NK-92 (cell line): ENCODE data around the gene BCL7B.
A peak's percentile ranks its signal among the peaks of the same experiment; 100 is the strongest.
"Not testable (repeated sequence)": the region's sequence is repeated elsewhere in the genome, so short reads cannot be mapped to it uniquely, and the experiment has no call there.

ENCODE experiments used
- DNase-seq: peaks from one replicate; lab custom pipeline; 2025; ENCODE audit not compliant: unreplicated experiment; lab: John Stamatoyannopoulos, UW

BCL7B gene

DNA sequence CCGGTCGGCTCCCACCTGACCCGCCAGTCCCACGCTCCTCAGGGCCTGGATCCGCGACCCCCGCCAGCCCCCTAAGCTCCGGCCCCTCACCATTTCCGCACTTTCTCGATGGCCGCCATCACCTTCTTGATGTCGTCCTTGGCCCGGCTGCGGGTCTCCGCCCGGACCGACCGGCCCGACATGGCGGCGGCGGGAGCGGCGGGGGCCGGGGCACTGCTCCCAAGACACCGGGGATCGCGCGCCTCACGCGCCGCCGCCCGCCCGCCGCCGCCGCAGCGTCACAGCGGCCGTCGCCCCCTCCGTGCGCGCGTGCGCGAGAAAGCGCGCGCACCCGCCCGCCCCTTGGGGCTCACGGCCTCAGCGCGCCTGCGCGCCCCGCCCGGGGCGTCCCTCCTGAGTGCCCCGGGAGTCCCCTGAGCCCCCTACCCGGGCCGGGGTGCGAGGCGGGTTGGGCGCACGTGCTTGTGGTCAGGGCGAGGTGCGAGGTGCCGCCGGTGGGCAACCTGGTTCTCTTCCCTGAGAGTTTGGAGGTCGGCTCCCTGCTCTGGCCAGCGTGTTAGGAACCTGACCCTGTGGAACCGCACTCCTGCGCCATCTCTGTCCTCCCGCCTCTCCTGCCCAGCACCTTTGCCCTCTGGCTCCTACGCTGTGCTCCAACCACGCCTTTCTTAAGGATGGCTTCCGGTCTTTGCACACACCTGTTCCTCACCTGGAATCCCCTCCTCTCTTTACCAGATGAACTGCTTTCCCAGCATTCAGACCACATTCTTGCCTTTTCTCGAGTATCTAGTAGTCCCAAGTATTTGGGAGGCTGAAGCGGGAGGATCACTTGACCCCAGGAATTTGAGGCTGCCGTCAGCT is at the start of gene BCL7B:
BCL7B (minus strand) TSS at position 294 of the 861 bp plus-strand sequence; CDS start at position 182, 112 bp downstream.
- no peak for DNase-seq

DNA sequence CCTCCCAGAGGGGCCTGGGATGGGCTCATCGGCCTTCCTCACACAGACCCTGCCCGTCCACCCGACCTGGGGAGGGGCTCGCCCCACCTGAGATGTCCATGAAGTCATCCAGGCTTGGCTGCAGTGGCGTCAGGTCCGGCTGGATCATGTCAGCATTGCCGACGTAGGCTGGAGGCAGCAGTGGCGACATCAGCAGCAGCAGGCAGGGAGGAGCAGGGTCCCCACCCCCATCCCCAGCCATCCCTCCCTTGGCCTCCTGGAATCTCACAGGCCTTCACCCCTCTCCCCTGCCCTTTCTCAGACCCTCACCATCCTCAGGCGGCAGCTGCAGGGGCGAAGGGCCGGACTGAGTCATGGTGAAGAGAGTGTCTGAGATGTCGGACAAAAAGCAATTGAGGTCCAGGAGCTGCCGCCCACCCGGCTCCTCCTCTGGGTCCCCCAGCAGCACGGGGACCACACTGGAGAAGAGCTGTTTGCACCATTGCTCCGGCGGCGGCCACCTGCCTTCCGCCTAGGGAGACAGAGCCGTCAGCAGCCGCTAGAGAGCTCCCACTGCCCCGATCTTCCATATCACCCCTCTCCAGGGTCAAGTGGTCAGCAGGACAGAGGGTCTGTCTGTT is 48.2 kb upstream of the BCL7B start:
- DNase-seq, result no peak

DNA sequence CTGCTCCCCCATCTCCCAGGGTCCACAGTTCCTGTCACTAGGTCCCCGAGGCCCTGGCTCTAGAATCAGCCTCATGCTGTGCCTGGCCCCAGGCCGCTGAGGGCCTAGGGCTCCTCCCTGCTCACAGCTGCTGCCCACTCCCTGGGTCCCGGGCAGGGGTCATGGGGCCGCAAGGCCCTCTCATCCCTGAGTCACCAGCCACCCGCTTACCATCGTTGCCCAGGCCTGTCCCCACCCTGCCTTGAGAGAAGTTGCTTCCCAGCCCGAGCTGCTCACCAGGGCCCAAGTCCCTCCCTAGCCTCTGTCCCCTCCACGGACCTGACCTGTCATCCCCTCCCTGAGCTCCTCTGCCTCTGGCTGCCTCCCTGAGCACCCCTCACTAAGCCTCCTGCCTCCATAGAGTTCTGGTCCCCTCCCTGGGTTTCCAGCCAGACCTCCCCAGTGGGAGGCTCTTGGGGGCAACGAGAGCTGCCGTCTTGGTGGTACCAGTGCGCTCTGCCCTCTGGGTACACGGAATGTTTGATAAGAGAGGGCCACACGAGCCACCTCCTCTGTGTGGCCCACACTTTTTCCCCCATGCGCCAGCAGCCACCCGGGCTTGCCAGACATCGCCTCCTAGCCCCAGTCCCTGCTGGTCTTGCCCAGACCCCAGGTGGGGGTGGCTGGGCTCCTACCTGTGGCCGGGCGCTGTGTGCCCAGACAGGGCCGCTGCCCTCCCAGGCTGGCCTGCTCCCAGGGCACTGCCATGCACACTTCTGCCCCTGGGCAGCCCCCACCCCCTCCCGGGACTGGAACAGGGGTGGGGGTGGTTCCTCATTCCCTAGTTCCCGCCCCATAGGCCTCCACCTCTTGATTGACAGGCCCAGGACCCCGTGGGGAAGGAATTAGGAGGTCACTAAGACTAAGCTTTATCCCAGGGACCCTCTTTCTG is 45.5 kb upstream of the BCL7B start:
- no peak for DNase-seq

DNA sequence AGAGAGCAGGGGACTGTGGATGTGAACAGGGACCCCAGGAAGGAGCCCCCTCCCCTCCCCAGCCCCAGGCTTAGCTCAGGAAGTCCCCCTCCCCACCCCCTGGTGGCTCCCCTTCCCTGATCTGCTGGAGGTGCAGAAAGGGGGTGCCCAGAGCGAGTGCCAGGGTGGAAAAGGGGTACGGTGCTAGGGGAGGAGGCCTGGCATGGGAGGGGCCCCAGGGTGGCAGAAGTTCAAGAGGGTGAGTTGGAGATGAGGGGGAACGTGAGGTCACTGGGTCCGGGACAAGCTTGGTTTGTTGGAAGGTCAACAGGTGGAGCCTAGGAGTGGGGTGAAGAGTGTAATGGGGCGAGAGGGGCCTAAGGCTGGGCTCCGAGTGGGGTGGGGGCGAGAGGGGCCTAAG is 42.4 kb upstream of the BCL7B start:
- no peak for DNase-seq

DNA sequence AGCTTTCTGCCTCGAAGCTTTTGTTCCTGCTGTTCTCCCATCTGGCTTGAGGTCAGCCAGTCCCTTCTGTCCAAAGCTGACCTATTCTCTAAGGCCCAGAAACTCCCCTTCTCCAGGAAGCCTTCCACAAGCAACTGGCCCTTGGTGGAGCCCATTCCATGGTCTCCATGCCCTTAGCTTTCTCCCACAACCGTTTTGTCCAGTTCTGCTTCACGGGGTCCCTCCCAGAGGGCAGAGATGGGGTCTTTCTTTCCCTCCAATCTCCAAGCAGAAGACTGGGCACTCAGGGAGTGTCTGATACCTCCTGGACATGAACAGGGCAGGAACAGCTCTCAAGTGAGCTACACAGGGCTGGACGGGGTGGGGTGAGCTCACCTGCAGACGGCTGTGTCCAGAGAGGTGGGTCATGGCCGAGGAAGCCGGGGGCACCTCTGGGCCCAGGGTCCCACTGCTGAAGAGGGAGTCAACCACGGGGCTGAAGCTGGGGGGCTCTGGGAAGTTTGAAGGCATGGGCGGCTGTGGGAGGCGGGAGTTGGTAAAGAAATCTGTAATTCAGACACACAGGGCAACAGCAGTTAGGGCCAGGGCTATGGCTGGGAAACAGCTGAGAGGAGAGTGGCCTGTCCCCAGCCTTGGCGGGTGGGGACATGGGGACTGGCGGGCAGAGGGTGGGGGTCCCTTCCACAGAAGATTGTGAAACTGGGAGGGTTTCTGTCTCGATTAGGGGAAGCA is 41.8 kb upstream of the BCL7B start:
- no peak for DNase-seq

DNA sequence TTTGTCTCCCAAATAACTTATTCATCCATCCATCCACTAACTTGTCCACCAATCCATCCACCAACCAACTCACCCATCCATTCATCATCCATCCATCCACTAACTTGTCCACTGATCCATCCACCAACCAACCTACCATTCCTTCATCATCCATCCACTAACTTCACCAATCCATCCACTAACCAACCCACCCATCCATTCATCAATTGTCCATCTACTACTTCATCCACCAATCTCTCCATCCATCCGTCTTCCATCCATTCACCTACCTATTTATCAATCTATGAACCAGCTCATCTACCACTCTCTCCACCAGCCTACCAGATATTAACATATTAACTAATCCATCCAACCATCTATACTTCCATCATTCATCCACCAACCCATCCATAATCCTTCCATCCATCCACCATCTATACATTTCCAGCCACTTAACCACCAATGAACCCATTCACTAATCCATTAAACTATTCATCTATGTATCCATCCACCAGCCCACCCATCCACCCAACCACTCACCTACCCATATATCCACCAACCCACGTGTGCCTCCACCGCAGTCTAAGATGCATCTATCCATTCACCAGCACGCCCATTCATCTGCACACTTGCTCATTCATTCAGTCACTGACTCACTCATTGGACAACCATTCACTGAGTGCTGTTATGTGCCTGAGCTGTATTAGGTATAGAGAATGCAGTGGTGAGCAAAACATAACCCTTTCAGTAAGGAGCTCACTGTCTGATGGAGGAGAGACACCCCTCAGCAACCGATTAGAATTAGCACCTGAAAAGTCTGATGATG is 40.7 kb upstream of the BCL7B start:
- no peak for DNase-seq

DNA sequence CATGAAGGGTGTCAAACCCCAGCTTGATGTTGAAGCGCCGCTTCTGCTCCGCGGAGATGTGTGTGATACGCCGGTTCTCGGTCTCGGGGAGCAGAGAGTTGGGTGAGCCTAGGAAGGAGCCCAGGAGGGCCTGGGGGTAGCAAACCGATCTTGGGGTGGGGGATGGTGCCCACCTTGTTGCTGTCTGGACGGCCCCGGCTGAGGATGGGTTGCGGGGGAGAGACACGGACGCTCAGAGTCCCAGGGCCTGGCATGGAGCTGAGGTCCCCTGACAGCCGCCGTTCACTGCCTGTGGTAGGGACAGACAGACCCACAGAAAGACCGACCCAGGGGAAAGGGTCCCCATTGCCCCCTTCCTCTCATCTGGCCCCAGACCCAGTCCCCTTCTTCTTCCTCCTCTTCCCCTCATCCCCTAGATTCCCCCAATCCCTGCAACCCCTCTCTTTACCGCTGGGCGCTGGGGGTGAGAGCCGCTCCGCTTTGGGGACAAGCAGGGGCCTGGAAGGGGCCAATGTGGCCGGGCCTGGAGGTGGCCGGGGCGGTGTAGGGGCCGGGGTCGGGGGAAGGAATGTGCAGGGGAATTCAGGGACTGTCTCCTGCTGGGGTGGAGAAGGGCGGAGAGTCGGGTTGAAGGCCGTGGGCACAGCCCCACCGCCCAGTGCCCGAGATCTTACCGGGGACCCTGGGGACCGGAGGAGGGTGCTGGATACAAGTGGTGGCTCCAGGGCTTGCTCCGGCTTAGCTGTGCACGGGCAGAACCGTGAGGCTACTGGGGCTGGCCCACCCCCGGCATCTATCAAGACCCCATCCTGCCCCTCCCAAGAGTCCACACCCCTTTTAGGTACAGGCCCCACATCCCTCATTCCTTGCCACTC is 38.9 kb upstream of the BCL7B start:
- no peak for DNase-seq

DNA sequence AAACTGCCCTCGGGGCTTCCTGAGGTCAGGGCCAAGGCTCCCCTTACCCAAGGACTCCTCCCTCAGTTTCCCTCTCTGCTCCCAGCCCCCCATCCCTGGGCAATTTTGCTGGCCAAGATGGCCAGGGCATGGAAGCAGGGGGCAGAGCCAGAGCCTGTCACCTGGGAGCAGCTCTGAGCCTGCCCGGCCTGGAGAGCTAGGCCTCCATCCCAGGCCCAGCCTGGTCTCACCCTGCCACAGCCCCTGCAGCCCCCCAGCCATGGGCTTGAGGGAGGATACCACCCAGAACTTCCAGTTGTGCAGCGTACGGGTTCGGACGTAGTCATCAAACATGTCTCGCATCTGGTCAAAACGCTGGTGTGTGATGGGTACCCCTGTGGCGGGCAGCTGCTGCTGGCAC is 37.9 kb upstream of the BCL7B start:
- DNase-seq, result no peak

DNA sequence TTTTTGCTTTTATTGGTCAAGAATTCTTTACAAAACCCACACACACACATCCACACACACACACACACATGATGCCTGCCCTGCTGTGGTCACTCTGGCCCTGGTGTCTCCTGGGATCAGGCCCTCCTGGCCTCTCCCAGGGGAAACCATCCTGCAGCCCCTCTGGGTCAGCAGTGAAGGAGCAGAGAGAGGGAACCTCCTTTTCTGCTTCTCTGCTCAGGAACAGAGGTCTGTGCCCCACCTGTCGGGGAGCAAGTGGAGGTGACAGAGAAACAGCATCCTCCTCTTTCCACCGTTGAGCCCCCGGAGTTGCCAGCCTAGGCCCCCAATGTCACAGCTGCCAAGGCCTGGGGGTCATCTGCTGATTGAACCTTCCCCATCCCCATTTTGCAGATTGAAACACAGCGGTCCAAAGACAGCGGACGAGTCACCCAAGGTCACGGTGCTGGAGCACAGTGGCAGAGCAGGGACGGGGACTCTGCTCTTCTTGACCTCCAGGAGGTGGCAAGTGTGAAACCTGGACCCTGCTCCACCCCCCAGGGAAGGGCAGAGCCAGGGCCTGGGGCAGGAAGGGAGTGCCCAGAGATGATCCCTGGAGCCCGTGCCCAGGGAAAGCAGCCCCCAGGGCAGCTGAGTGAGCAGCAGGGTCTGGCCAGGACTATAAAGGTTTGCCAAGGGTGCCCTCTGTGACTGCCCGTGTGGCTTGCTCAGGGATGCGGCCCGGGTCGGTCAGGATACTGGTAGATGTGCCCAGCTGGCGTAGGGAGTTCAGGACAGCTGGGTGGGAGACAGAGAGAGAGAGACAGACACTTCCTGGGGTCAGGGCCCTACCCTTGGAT is 35.9 kb upstream of the BCL7B start:
- DNase-seq, result no peak

DNA sequence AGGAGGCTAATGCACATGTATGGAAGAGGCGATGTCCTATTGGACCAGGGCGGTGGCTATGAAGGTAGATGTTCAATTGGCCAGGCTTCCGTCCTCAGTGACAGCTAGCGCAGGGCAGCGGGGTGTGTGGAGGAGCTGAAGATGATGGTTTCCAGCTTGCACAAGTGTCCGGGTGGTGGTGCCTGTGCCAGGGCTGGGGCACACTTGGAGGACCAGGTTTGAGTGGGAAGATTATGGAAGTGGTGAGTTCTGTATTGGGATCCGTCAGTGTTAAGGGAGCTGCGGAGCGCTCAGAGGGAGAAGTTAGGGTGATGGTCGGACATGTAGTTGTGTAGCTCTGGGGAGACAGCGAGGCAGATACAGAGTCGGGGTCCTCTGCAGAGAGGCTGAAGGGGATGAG is 29.4 kb upstream of the BCL7B start:
- DNase-seq, result no peak

DNA sequence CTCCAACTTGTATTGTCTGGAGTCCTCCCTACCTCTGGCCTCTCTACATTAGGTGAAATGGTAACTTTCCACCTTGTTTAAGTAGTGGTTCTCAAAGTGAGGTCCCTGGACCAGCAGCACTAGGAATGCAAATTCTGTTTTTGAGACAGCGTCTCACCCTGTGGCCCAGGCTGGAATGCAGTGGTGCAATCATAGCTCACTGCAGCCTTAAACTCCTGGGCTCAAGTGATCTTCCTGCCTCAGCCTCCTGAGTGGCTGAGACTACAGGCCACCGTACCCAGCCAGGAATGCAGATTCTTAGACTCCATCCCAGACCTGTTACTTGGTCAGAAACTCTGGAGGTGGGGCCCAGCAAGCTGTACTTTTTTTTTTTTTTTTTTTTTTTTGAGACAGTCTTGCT is 27.7 kb upstream of the BCL7B start:
- no peak for DNase-seq

DNA sequence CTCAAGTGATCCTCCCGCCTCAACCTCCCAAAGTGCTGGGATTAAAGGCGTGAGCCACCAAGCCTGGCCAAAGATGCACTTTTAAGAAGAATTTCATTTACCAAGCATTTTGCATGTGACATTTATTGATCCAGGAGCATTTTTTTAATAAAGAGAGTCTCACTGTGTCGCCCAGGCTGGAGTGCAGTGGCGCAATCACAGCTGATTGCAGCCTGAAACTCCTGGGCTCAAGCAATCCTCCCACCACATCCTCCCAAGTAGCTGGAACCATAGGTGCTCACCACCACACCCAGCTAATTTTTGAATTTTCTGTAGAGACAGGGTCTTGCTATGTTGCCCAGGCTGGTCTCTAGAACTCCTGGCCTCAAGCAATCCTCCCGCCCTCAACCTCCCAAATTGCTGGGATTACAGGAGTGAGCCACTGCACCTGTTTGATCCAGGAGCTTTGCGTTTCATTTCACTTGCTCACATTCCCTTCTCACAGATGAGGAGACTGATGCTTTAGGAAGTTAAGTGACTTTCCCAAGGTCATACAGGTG is 25.2 kb upstream of the BCL7B start:
- DNase-seq, result no peak

DNA sequence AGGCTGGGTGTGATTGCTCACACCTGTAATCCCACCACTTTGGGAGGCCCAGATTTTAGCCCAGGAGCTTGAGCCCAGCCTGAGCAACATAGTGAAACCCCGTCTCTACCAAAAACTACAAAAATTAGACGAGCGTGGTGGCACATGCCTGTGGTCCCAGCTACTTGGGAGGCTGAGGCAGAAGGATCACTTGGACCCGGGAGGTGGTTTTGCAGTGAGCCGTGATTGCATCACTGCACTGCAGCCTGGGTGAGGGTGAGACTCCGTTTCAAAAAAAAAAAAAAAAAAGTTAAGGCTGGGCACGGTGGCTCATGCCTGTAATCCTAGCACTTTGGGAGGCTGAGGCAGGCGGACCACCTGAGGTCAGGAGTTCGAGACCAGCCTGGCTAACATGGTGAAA is 23.5 kb upstream of the BCL7B start:
- not testable (repeated sequence) for DNase-seq

DNA sequence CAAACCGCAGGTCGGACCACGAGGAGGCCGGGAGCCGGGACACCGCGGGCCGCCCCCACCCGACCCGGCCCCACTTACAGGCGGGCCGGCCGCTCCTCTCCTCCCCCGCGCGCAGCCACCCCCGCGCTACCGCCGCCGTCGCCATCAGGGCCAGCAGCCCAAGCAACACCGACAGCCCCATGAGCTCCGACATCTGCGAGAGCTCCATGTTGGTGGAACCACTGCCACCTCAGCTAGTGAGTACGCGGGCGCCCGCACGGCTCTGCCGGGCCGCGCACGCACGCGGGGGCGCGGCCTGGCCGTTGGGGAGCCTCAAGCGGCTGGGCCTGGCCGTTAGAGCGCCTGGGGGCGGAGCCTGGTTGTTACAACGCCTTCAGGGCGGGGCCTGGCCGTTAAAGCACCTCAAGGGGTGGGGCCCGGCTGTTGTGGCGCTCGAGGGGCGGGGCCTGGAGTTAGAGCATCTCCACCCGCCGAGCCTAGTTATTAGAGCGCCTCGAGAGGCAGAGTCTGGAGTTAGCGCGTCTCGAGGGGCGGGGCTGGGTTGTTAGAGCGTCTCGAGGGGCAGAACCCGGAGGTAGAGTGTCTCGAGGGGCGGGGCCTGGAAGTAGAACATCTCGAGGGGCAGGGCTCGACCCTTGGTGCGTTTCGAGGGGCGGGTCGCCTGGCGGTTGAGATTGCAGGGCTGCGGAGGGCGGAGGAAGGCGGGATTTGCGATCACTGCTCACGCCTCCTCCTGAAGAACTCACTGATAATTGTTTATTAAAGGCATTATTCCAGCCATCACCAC is 21.0 kb upstream of the BCL7B start, which contains the start of gene TBL2:
TBL2 (minus strand) TSS at position 238 of the 787 bp plus-strand sequence; CDS start at position 208, 30 bp downstream.
- peak; percentile 99 for DNase-seq

DNA sequence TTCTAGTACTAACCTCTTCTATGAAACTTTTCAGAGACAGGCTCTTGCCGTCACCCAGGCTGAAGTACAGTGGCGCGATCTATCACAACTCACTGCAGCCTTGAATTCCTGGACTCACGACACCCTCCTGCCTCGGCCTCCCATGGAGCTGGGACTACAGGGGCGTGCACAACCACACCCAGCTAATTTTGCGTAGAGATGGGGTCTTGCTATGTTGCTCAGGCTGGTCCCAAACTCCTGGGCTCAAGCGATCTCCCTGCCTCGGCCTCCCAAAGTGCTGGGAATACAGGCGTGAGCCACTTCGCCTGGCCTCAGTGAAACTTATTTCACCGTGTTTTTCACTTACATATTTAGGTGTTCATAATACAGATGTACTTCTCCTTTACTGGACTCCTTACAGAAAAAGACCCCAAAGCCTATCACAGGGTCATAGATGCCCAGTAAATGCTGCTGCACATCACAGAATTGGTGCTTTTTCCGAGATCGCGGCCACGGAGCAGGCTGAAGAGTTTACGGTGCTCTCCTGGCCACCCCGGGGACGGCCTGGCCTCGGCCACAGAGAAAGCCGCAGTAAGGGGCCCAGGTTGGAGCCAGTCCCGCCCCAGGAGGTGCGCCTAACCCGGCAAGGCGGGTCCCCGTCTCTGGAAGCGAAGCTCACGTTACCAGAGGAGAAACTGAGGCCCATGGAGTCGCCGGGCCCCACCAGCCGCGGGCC is 20.3 kb upstream of the BCL7B start:
- no peak for DNase-seq

DNA sequence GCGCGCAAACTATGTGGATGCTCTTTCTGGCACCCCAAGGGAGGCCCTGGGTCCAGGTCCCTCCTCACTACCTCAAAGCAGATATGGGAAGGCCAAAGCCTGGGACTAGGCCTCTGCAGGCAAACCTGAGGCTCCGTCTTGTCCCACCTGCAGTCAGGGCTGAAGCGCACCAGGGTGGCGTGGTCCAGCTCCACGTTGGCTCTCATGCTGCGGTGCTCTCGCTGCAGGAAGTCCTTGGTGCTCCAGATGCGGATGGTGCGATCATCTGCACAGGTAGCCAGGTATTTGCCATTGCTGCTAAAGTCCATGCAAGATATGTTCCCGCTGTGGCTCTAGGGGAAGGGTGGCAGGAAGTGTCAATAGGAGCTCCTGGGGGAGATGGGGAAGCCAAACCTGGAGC is 16.3 kb upstream of the BCL7B start:
- no peak for DNase-seq
